HK-2 (cell line): ENCODE measurements around the gene NUAK1.

Source experiments
- DNase-seq: peaks from one replicate; pipeline ENCODE4 v3.0.0-alpha.2; 2018; ENCODE audit not compliant: unreplicated experiment

The NUAK1 gene

DNA sequence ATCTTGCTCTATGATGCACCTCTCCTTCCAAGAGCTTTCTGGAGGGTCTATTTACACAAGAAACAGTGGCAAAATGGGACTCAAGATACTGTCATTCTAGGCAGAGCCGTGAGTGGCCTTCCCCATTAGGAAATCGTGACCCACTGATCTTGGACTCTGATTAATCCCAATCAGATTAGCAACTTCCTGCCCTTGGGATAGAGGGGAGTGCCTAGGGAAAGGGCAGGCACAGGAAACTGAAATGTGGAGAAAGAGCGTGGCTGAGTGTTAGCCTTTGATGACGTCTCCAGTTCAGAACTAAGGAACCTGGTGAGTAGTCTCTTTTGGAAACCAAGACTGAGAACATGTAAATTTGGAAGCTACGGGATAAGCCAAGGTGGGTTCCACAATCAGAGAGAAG is 76.1 kb downstream of the NUAK1 start:
- no peak for DNase-seq

DNA sequence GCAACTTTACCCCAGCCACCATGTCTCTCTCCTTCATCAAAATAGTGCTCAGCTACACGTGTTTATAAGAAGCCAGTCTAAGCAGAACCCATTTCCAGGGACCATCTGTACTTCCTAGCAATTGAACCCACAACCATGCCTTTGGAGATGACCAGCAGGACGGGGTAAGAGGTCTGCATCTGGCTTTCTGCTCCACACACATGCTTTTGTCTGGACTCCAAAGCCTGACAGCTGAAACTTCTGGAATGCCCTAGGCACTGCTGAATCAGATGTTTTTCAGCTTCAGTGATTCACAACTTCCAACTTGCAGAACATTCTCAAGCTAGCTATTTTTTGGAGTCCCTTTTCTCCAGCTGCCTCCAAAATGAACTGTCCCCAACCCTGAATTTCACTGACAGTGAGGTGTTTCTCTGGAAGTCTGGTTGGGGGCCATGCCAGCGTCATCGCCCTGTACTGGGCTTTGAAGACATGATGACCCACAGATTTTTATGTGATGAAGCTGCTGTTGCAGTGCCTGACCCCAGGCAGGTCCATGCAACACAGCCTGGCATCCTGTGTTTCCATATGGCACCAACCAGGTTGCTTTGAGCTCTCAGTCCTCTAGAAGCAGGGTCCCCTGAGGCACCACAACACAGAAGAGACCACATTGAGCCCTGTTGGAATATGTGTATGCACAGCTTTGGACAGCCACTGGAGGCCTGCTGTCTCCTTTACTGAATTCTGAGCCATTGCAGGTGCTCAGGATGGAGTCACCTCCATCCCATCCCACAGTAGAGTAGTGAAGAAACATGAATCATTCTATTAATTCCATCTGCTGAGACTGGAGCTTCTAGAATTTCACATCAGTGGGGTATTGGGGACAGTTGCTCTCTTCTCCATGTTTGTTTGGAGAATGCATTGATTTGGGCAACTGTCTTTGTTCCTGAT is 80.2 kb downstream of the NUAK1 start:
- no peak for DNase-seq

DNA sequence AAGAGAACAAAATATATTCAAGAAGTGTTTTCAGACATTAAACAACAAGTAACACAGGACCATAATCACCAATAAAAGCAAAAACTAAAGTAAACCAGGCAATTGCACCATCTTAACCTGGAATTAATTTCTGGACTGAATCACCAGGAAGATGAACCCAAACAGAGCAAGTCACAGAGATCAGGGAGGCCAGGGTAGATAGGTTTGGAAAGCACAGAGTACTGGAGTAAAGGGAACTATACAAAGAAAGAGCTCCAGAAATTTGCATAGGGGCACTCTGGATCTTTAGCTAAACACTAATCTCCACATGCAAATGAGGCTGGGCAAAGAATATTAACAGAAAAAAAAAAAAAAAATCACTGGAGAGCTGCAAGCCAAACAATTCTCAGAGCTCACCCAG is 84.7 kb downstream of the NUAK1 start:
- DNase-seq = no peak

DNA sequence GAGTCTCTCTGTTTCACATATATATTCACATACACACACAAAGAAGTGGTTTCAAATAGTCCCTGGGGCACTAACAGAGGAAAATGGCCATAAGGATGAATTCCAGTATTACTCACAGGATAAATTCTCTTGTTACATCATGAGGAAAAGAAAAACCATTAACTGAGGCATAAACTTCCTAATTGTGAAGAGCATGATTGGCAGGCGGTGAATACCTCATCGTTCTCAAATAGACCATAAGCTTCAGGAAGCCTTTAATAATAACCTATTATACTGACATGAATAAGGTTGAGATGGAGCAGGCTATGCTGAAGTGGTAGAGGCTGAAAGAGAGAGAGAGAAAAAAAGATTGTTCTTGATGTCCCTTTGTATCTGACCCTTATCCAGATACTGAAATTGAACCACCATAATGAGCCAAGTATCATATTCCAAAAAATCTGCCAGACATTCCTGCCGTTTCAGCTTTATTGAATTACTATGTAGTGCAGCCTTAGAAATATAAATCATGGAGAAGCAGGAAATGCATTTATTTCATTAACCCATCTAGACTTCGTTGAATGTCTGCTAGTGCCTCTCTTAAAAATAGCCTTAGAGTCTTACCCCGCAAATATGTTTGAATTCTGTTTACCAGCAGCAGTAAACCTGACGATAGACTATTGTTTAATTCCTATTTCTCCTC is 86.8 kb downstream of the NUAK1 start:
- no peak for DNase-seq

DNA sequence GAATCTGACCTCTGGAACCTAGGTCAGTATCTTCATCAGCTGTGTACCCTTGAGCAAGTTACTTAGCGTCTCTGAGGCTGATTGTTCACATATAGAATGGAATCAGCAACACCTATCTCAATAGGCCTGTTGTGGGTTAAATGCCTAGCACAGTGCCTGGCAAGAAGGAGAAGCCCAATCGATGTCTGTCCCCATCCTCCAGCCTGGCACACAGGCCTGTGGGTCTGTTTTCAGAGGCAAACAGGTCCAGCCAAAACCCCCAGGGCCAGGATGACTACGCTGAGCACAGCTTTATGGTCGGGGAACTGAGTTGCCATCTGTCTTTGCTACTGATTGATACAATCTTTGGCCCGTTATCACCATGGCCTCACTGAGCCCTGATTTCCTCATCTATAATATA is 89.2 kb downstream of the NUAK1 start:
- DNase-seq = no peak

DNA sequence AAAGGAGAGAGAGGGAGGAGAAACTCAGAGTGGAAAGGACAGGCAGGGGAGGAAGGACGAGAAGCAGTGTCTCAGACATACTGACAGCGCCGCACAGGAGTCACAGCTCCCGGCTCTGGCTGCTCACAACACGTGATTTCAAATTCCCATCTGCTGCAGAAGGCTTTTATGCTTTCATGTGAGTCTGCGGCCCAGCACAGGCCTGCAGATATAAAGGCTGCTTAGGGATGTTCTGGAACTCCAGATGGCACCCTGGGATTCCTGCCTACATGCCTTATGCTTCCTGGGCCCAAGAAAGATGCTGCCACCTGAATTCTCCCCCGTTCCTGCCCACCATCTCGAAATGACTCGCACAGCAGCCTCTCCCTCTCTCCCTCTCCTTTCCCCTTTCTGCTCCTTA is 89.6 kb downstream of the NUAK1 start:
- DNase-seq = no peak

DNA sequence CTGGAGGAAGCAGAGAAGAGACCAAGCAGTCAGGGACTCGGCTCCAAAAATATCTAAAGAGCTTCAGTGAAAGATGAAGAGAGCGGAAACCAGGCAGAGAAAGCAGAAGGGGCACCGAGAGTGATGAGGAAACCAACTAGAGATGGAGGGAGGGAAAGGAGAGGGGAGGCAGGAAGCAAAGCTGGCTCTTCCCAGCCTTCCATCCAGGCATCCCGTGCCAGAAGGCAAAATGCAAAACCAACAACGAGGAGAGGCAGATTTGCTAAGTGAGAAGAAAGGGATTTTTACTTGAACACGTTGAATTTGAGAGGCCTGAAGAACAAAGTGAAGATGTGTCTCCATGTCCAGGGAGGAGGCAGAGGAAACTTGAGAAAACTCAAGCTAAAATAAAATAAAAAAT is 90.1 kb downstream of the NUAK1 start:
- DNase-seq = no peak

DNA sequence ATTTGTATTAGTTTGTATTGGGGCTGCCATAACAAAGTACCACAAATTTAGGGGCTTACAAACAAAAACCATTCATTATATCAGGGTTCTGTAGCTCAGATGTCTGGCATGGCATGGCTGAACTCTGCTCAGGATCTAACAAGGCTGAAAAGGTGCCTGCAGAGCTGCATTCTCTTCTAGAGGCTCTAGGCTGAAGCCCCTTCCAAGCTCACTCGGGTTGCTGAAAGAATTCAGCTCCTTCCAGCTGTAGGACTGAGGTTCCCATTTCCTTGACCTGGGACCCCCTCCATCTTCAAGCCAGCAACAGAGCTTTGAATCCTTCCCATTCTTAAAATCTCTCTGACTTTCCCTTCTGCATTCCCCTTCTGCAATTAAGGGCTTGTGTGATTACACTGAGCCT is 90.7 kb downstream of the NUAK1 start:
- DNase-seq = no peak

DNA sequence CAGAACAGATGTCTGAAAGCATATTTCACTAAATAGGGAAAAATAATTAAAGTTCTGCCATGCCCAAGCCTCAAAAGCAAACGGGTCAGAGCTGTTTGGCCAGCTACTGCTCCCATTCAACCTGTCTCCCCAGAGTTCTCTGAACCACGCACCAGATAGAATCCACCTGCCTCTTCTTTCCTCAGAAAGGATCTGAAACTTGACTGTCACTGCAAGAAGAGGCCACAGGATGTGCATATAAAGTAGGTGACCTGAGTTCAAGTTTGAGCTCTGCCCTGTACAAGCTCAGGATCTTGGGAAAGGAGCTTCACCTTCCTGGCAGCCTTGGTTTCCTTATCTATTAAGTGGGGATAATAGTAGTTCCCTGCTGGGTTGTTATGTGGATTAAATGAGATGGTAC is 91.8 kb downstream of the NUAK1 start:
- no peak for DNase-seq

DNA sequence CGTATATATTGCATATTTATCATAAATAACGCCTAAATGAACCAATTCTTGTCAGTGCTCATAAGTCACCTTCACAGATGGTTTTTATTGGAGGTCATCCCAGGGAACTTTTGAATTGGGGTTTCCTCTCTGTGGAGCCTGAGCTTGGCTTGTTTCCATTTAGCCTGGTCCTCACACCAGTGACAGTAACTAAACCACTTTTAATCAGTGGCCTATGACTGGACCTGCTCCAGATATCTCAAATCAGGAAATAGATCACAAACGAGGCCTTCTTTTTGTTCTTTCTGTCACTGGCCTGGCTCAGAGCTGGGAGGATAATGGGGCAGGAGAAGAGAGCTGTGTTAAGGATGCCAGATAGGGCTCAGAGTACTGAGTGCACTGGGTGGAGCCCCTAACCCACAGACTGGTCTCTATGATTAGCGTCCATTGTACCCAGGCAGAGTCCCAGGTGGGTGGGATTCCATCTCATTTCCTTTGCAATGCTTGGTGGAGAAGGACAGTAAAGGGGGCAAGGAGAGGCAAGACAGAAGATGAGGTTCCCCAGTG is 92.4 kb downstream of the NUAK1 start:
- no peak for DNase-seq

DNA sequence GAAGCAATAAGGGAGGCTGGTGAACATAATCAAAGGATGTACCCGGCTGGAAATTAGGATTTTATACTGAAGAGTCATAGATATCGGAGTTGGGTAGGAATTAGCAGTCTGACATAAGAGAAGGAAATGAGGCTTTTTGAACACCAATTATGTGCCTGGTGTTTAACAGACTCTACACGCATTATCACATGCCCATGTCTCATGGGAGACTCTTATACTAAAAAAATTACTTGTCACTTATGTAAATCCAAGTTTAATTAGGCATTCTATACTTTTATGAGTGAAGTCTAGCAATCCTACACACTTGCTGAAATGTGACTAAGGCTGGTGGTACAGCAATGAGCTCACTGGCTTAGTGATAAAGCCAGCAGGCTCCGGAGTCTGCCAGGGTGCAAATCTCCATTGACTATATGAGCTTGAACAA is 93.5 kb downstream of the NUAK1 start:
- DNase-seq = no peak

DNA sequence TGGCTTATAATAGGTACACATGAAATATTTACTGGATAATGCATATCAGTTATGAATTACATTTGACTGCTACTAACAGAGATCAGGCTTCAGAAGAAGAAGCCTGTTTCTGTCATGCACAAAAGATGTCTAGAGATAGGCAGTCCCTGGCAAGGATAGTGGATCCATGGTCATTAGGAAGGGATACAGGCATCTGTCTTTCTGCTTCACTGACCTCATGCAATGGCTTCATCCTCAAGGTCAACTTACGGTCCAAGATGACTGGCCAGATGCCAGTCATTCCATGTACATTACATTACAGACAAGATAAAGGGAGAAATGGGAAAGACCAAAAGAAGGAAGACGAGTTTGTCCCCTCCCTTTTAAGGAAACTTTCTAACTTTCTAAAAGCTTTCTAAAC is 94.0 kb downstream of the NUAK1 start:
- DNase-seq = no peak

DNA sequence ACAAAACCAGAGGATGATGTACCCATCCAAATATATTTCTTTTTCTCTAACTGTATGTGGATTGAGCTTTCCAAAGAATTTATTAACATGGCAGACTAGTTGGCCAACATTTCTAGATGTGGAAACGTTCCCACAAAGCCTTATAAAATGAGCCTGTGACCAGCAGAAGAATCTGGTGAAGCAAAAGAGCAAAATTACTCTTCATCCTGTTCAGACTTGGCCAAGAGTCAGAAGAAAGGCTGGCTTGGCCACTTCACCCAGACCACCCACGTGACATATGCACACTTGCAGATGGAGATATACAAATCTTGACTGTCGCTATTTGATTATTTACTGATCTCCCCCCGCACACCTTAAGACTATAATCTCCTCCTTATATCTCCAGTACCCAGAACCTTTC is 96.7 kb downstream of the NUAK1 start:
- no peak for DNase-seq

DNA sequence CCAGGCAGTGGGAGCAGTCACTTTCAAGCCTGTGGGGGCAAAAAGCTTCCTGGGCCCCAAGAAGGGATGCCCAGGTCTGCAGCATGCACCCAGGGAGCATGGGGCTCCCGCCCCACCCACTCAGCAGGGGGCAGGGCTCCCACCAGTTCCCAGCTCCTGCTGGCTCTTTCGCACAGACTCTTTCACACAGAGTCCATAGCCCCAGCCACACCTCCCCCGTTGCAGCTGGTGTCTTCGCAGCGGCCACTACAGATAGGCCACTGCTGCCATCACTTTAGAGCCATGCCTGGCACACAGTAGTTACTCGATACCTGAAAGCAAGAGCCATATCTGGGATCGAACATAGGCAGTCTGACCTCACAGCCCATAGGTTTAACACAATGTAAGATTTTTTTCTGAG is 98.2 kb downstream of the NUAK1 start:
- no peak for DNase-seq

DNA sequence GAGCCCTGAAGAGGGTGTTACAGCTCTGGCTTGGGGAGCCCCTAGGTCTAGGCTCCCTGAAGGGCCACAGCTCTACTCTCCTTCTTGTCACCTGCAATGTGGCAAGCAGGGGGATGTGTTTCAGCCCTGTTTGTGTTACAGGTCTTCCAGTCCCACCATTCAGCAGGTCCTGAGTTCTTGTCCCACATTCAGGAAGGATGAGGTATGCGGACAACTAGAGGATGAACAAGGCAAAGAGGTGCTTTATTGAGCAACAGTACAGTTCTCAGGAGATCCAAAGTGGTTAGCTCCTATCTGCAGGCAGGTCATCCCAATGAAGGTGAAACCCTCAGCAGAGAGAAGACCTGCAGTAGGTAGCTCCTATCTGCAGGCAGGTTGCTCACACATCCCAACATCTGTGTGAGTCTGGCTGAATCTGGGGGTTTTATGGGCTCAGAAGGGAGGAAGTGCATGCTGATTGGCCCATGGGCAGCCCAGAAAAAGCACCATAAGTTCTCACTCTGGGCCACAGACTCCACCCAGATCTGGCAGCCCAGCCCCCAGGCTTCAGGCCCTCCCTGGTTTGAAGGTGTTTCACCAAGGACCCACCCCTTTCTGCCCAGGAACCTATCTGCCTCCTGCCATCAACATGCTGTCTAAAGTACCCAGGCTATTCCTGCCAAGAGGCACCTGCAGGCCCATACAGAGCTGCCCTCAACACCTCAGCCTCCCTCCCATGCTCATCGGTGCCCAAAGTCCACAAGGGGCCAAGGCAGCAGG is 98.9 kb downstream of the NUAK1 start:
- DNase-seq = no peak

DNA sequence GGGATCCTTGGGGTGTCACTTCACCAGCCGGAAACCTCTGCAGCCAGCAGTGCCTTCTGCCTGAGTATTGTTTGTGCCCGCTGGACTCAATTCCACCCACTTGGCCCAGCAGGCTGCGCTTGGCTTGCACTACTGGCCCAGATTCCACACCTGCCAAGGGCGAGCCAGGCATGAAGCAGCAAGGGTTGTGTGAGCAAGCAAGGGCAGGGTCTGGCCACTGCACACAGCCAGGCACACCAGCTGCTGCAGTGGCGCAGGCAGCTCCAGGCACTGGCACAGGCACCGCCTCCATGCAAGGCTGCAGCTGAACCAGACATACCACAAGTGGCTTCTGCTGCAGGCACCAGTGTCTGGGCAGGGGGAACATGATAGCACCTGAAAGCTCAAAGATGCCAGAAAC is 99.5 kb downstream of the NUAK1 start:
- no peak for DNase-seq

DNA sequence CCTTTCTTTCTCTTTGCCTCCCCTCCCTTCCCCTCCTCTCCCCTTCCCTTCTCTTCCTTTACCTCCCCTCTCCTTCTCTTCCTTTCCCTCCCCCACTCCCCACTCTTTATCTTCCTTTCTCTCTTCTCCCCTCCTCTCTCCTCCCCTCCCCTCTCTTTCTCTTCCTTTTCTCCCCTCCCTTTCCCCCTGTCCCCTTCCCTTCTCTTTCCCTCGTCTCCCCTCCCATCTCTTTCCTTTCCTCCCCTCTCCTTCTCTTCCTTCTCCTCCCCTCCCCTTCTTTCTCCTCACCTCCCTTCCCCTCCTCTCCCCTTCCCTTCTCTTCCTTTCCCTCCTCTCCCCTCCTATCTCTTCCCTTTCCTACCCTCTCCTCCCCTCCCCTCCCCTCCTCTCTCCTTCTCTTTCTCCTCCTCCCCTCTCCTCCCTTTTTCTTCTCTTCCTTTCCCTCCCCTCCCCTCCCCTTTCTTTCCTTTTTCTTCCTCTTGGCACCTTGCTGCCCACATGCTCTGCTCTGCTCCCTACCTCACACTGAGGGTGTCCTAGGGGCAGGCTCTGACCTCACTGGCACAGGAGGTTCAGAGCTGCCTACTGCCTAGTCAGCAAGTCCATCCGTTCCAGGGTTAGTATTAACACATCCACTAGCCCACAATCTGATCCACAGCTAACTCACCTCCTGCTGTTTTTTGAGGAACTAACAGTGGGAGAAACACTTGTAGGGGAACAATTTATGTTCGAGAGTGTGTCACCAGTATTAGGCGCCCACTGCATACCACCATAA is 101.0 kb downstream of the NUAK1 start:
- no peak for DNase-seq

DNA sequence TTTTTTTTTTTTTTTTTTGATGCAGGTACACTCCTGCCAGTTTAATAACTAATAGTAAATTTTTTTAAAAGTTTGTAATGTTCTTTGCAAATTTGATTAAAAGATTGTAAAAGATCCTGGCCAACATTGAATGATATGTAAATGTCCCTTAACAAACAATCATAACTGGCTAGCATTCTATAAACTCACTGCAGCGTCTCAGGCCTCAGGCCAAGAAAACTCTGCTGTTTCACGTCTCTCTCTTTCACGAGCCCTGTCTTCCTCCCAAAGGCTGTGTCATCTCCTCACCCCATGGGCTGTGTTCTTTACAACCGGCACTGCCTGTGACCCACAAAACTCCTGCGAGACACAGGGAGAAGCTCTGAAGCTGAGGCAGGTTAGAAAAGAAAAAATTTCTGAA is 103.3 kb downstream of the NUAK1 start:
- DNase-seq = no peak

DNA sequence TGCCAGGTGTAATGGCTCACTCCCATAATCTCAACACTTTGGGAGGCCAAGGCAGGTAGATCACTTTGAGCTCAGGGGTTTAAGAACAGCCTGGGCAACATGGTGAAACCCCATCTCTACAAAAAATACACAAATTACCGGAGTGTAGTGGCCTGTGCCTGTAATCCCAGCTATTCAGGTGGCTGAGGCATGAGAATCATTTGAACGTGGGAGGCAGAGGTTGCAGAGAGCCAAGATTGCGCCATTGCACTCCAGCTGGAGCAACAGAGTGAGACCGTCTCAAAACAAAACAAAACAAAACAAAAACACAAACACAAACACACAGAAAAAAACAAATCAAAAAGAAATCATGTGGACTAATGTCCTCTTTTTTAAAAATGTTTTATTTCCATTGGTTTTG is 104.4 kb downstream of the NUAK1 start:
- no peak for DNase-seq

DNA sequence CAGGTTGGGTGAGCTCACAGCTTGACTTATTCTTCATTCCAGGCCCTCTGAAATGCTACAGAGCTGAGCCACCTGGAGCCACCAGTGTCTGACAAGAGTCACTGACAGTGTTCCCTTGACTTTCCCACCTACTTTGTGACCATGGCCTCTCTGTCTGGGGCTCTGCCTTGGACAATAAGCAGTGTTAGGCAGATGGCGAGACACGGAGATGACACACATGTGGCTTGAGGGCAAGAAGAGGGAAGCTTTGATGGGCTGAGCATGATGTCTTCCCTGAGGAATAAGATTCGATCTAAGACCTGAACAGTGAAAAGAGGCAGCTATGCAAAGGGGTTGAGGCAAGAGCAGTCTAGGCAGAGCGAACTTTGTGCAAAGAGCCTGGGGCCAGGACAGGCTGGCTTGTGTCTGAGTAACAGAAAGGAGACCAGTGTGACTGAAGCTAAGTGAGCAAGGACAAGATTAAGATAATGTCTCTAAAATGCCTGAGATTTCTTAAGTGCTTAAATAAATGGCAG is 105.5 kb downstream of the NUAK1 start:
- no peak for DNase-seq

DNA sequence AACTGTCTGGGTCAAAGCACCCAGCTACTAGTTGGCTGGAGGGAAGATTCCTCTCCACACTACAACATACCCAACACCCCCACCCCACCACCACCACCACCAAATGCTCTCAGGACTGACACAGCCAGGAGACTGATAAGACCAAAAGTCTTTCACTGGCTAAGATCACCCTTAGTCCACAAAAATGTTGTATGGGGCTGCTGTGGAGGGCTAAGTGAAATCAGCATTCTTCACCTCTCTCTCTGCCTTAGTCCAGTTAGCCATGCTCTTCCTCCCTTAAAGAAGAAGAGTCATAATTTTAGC is 106.2 kb downstream of the NUAK1 start:
- DNase-seq = no peak
